ENCODE data around the gene SSBP4. TPM values are rescaled to one million over a fixed set of nuclear protein-coding genes. Genes with fewer than 3 reads are reported as not detected.

Gene SSBP4
- total RNA-seq, 1 donor = 56.1 TPM

DNA sequence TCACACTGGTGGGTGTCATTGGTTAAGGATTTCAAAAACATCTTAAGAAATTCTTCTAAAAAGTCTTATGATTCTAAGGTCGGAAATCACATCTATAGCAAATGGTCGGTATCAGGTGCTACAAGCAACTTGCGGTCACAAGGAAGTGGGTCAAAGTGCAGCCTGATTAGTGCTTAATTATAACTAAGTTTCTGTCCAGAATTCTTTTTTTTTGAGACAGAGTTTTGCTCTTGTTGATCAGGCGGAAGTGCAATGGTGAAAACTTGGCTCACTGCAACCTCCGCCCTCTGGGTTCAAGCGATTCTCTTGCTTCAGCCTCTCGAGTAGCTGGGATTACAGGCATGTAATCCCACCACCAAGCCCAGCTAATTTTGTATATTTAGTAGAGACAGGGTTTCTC, 34.4 kb upstream of the SSBP4 start:
- TF ChIP-seq, protein P1, sequence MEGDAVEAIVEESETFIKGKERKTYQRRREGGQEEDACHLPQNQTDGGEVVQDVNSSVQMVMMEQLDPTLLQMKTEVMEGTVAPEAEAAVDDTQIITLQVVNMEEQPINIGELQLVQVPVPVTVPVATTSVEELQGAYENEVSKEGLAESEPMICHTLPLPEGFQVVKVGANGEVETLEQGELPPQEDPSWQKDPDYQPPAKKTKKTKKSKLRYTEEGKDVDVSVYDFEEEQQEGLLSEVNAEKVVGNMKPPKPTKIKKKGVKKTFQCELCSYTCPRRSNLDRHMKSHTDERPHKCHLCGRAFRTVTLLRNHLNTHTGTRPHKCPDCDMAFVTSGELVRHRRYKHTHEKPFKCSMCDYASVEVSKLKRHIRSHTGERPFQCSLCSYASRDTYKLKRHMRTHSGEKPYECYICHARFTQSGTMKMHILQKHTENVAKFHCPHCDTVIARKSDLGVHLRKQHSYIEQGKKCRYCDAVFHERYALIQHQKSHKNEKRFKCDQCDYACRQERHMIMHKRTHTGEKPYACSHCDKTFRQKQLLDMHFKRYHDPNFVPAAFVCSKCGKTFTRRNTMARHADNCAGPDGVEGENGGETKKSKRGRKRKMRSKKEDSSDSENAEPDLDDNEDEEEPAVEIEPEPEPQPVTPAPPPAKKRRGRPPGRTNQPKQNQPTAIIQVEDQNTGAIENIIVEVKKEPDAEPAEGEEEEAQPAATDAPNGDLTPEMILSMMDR (IDR thresholded peaks at IDR 0.05; ENCODE audit: insufficient read depth, low read depth, low read length) = no peak
- H3K4me3 ChIP-seq (ENCODE audit: low read depth, low read length) = no peak overlapping the region
- no peak for DNase-seq (ENCODE audit: low read depth)

DNA sequence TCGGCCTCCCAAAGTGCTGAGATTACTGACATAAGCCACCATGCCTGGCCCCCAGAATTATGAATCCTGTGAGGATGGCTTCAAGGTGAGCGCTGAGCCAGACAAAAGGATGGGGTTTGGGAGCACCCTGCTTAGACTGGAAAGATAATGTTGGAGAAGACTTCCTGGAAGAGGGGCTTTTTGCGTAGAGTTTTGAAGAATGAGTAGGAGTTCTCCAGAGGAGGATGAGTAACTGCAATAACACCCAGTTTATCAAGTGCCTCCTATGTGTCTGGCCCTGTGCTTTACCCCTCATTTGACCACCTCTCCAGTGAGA, 33.9 kb upstream of the SSBP4 start:
- TF ChIP-seq, protein P1 (IDR thresholded peaks at IDR 0.05; ENCODE audit: insufficient read depth, low read depth, low read length) = no peak
- no peak for DNase-seq (ENCODE audit: low read depth)
- no peak overlapping the region for H3K4me3 ChIP-seq (ENCODE audit: low read depth, low read length)

DNA sequence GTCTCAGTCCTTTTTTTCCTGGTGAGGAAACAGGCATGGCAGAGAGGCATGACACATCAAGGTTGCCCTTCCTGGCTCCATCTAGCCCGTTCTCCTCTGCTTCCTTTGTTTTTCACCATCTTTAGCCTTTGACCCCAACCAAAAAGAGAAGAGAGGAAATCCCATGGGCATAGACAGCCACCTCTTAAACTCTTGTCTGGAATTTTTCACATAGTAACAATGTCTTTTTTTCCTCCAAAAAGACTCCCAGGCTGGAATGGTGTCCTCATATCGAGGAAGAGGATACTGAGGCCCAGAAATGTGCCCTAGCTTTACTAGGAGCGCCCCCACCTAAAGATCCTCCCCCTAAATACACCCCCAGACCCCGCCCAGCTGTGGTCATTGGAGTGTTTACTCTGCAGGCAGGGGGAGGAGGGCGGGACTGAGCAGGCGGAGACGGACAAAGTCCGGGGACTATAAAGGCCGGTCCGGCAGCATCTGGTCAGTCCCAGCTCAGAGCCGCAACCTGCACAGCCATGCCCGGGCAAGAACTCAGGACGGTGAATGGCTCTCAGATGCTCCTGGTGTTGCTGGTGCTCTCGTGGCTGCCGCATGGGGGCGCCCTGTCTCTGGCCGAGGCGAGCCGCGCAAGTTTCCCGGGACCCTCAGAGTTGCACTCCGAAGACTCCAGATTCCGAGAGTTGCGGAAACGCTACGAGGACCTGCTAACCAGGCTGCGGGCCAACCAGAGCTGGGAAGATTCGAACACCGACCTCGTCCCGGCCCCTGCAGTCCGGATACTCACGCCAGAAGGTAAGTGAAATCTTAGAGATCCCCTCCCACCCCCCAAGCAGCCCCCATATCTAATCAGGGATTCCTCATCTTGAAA, 33.3 kb upstream of the SSBP4 start, which contains the start of gene GDF15:
Gene GDF15 (plus strand): TSS at position 484 of the 868 bp plus-strand sequence. CDS start 32 bp downstream, at position 516.
- peak within 1 kb of the TSS; percentile 92 for H3K4me3 ChIP-seq (ENCODE audit: low read depth, low read length)
- TF ChIP-seq, protein P1 (IDR thresholded peaks at IDR 0.05; ENCODE audit: insufficient read depth, low read depth, low read length) = peak; percentile 85
- peak; percentile 96 for DNase-seq (ENCODE audit: low read depth)

DNA sequence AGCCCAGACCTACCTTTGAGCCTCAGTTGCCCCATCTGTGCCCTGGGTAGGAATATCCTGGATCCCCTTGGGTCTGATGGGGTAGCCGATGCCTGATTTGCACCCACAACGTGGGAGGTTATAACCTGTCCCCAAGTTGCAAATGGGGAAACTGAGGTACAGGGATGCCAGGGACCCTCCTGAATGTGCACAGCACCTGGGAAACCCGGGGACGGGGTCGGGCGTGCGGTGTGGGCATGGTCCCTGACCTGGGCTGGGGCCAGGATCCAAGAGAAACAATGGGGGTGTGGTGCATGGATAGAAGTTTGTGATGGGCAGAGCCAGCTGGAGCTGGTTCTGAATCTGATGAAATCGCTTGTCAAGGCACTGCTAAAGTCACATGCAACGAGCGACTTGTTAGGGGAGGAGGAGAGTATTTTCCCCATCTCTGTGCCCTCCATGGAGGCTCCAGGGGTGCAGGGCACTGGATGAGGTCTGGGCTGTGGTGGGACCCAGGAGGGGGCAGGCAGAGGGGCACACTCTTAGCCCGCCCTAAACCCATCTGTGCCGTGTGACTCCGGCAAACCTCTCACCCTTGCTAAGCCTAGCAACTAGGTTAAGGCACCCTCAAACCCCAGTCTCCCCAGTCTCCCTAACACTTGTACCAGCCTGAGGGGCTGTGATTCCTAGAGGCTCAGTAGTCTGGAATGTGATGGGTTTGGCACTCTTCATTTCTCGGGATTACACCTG, 32.5 kb upstream of the SSBP4 start:
- TF ChIP-seq, protein P1 (IDR thresholded peaks at IDR 0.05; ENCODE audit: insufficient read depth, low read depth, low read length) = no peak
- DNase-seq (ENCODE audit: low read depth) = peak; percentile 61
- H3K4me3 ChIP-seq (ENCODE audit: low read depth, low read length) = peak overlapping the region; percentile 92

DNA sequence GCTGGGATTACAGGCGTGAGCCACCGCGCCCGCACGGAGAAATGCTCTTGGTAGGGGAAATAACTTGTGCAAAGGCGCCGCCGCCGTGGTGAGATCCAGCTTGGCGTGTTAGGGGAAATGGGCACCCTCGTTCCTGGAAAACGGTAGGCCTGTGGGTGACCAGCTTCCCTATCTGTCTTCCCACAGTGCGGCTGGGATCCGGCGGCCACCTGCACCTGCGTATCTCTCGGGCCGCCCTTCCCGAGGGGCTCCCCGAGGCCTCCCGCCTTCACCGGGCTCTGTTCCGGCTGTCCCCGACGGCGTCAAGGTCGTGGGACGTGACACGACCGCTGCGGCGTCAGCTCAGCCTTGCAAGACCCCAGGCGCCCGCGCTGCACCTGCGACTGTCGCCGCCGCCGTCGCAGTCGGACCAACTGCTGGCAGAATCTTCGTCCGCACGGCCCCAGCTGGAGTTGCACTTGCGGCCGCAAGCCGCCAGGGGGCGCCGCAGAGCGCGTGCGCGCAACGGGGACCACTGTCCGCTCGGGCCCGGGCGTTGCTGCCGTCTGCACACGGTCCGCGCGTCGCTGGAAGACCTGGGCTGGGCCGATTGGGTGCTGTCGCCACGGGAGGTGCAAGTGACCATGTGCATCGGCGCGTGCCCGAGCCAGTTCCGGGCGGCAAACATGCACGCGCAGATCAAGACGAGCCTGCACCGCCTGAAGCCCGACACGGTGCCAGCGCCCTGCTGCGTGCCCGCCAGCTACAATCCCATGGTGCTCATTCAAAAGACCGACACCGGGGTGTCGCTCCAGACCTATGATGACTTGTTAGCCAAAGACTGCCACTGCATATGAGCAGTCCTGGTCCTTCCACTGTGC, 30.9 kb upstream of the SSBP4 start:
- TF ChIP-seq, protein P1 (IDR thresholded peaks at IDR 0.05; ENCODE audit: insufficient read depth, low read depth, low read length) = peak; percentile 95
- peak overlapping the region; percentile 92 for H3K4me3 ChIP-seq (ENCODE audit: low read depth, low read length)
- DNase-seq (ENCODE audit: low read depth) = peak; percentile 55

DNA sequence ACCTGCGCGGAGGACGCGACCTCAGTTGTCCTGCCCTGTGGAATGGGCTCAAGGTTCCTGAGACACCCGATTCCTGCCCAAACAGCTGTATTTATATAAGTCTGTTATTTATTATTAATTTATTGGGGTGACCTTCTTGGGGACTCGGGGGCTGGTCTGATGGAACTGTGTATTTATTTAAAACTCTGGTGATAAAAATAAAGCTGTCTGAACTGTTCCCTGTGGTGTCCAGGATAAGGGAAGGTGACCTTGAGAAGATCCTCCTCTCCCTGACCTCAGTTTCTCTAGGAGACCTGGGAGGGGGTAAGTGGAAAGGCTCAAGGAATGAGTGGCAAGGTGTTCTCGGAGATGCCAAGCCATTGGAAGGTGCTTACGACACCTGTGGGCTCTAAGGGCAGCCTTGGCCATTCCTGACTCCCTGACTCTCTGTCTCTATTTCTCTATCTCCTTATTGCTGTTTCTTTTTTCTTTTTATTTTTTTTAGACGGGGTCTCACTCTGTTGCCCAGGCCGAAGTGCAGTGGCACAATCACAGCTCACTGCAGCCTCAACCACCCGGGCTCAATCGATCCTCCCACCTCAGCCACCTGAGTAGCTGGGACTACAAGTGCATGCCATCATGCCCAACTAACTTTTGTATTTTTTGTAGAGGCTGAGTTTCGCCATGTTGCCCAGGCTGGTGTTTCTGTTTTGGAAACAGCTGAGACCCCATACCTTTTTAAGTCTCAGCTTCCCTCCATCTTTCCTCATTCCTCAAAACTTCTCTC, 30.1 kb upstream of the SSBP4 start:
- H3K4me3 ChIP-seq (ENCODE audit: low read depth, low read length) = peak overlapping the region; percentile 92

More for the DNA sequence above, 30.1 kb upstream of the SSBP4 start:
- no peak for DNase-seq (ENCODE audit: low read depth)
- TF ChIP-seq, protein P1 (IDR thresholded peaks at IDR 0.05; ENCODE audit: insufficient read depth, low read depth, low read length) = no peak

Data from fibroblast of villous mesenchyme (primary cell).